ENCODE data around the gene HLF. TPM values are rescaled to one million over a fixed set of nuclear protein-coding genes. Genes with fewer than 3 reads are reported as not detected.

Gene HLF
- total RNA-seq, 1 experiment from 2014 or later: 1.3 TPM

DNA sequence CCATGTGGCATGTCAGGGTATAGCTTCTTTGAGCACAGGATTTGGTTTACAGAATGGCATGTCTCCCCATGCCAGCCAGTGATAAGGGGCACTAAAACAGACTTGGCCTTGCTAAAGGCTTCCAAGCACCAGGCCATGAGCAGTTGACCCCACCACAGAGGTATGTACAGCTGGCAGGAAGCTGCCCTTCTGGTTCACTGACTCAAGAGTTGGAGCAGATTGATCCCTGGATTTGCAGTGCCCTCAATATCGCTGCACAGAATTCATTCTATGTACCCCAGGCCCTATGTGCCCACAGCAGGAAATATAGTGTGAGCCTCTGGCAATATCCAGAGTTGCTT, 24.3 kb downstream of the HLF start:
- CTCF ChIA-PET: no interaction called here
- TF ChIP-seq, protein P1, sequence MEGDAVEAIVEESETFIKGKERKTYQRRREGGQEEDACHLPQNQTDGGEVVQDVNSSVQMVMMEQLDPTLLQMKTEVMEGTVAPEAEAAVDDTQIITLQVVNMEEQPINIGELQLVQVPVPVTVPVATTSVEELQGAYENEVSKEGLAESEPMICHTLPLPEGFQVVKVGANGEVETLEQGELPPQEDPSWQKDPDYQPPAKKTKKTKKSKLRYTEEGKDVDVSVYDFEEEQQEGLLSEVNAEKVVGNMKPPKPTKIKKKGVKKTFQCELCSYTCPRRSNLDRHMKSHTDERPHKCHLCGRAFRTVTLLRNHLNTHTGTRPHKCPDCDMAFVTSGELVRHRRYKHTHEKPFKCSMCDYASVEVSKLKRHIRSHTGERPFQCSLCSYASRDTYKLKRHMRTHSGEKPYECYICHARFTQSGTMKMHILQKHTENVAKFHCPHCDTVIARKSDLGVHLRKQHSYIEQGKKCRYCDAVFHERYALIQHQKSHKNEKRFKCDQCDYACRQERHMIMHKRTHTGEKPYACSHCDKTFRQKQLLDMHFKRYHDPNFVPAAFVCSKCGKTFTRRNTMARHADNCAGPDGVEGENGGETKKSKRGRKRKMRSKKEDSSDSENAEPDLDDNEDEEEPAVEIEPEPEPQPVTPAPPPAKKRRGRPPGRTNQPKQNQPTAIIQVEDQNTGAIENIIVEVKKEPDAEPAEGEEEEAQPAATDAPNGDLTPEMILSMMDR (IDR thresholded peaks at IDR 0.05; ENCODE audit: unreplicated experiment): no peak
- Mint-ChIP-seq H3K4me1 (ENCODE audit: low read depth, unreplicated experiment) (peaks cover 35% of the 10 kb centered on the region), H3K36me3 (ENCODE audit: insufficient read depth, unreplicated experiment) (peaks cover 6% of the 10 kb centered on the region), H3K27me3 (ENCODE audit: unreplicated experiment) (no peaks in the 10 kb centered on the region), H3K9me3 (ENCODE audit: low read depth, unreplicated experiment) (no peaks in the 10 kb centered on the region), H3K27ac (ENCODE audit: unreplicated experiment) (no peak overlapping the region), H3K4me3 (ENCODE audit: low read depth, unreplicated experiment) (no peak overlapping the region)
- BruUV-seq (replicated peaks): no TSS peak
- intact Hi-C loops (cut with micrococcal nuclease; ENCODE audit: unreplicated experiment): loop anchor here (5.0 to 10.0 kb wide), 2 partner anchors 52 to 384 kb away; partner anchors contain the start of gene TOM1L1
- DNase-seq: no peak

DNA sequence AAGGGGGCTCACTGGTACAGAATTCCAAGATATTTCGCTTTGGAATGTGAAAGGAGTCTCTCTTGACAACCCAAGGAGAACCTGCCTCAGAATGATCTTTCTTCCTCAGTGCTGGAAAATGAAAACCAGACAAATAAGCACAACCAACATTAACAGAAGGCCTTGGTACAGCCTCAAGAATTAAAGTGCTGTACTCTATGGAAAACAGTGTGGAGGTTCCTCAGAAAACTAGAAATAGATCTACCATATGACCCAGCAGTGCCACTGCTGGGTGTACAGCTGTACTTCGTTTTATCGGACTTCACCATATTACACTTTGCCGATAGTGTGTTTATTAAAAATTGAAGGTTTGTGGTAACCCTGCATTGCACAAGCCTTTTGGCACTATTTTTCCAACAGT, 25.2 kb downstream of the HLF start:
- Mint-ChIP-seq H3K4me3 (ENCODE audit: low read depth, unreplicated experiment) (no peak overlapping the region), H3K36me3 (ENCODE audit: insufficient read depth, unreplicated experiment) (peaks cover 6% of the 10 kb centered on the region), H3K9me3 (ENCODE audit: low read depth, unreplicated experiment) (no peaks in the 10 kb centered on the region), H3K27me3 (ENCODE audit: unreplicated experiment) (no peaks in the 10 kb centered on the region), H3K27ac (ENCODE audit: unreplicated experiment) (no peak overlapping the region), H3K4me1 (ENCODE audit: low read depth, unreplicated experiment) (peaks cover 31% of the 10 kb centered on the region)
- no peak for DNase-seq
- TF ChIP-seq, protein P1 (IDR thresholded peaks at IDR 0.05; ENCODE audit: unreplicated experiment): no peak
- CTCF ChIA-PET: no interaction called here
- intact Hi-C loops (cut with micrococcal nuclease; ENCODE audit: unreplicated experiment): loop anchor here (5.0 to 10.0 kb wide), 2 partner anchors 53 to 385 kb away; partner anchors contain the start of gene TOM1L1
- BruUV-seq (replicated peaks): no TSS peak

DNA sequence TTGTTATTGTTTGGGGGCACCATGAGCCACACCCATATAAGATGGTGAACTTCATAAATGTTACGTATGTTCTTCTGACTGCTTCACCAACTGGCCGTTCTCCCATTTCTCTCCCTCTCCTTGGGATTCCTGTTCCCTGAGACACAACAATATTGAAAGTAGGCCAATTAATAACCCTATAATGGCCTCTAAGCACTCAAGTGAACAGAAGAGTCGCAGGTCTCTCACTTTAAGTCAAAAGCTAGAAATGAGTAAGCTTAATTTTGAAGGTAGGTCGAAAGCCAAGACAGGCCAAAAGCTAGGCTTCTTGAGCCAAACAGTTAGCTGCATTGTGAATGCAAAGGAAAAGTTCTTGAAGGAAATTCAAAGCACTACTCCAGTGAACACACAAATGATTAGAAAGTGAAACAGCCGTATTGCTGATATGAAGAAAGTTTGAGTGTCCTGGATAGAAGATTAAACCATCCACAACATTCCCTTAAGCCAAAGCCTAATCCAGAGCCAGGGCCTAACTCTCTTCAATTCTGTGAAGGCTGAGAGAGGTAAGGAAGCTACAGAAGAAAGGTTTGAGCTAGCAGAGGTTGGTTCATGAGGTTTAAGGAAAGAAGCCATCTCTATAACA, 25.8 kb downstream of the HLF start:
- peaks cover 6% of the 10 kb centered on the region for H3K36me3 Mint-ChIP-seq (ENCODE audit: insufficient read depth, unreplicated experiment)
- H3K9me3 Mint-ChIP-seq (ENCODE audit: low read depth, unreplicated experiment): no peaks in the 10 kb centered on the region
- no peak overlapping the region for H3K27ac Mint-ChIP-seq (ENCODE audit: unreplicated experiment)
- CTCF ChIA-PET: no interaction called here
- no peak overlapping the region for H3K4me3 Mint-ChIP-seq (ENCODE audit: low read depth, unreplicated experiment)
- H3K4me1 Mint-ChIP-seq (ENCODE audit: low read depth, unreplicated experiment): peaks cover 31% of the 10 kb centered on the region
- no TSS peak for BruUV-seq (replicated peaks)
- TF ChIP-seq, protein P1 (IDR thresholded peaks at IDR 0.05; ENCODE audit: unreplicated experiment): no peak
- H3K27me3 Mint-ChIP-seq (ENCODE audit: unreplicated experiment): no peaks in the 10 kb centered on the region
- no peak for DNase-seq
- intact Hi-C loops (cut with micrococcal nuclease; ENCODE audit: unreplicated experiment): no loop called here

DNA sequence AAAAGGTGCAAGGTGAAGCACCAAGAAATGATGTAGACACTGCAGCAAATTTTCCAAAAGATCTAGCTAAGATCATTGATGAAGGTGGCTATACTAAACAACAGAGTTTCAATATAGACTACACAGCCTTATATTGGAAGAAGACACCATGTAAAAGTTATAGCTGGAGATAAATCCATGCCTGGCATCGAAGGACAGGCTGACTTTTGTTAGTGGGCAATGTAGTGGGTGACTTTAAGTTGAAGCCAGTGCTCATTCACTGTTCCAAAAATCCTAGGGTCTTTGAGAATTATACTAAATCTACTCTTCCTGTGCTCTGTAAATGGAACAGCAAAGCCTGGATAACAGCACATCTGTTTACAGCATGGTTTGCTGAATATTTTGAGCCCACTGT, 26.4 kb downstream of the HLF start:
- peaks cover 31% of the 10 kb centered on the region for H3K4me1 Mint-ChIP-seq (ENCODE audit: low read depth, unreplicated experiment)
- no peaks in the 10 kb centered on the region for H3K27me3 Mint-ChIP-seq (ENCODE audit: unreplicated experiment)
- BruUV-seq (replicated peaks): no TSS peak
- H3K27ac Mint-ChIP-seq (ENCODE audit: unreplicated experiment): no peak overlapping the region
- no peak overlapping the region for H3K4me3 Mint-ChIP-seq (ENCODE audit: low read depth, unreplicated experiment)
- H3K36me3 Mint-ChIP-seq (ENCODE audit: insufficient read depth, unreplicated experiment): peaks cover 6% of the 10 kb centered on the region
- intact Hi-C loops (cut with micrococcal nuclease; ENCODE audit: unreplicated experiment): no loop called here
- no peaks in the 10 kb centered on the region for H3K9me3 Mint-ChIP-seq (ENCODE audit: low read depth, unreplicated experiment)
- no peak for DNase-seq
- CTCF ChIA-PET: no interaction called here
- TF ChIP-seq, protein P1 (IDR thresholded peaks at IDR 0.05; ENCODE audit: unreplicated experiment): no peak
